Left colon (tissue), 2 donors: ENCODE results near the gene PGS1. TPM values are rescaled to one million over a fixed set of nuclear protein-coding genes. Genes with fewer than 3 reads are reported as not detected.

Source experiments
- total RNA-seq, 2 donors: library from RNA; stranded (reverse); fragmentation: NEBNext Ultra II Directional; extraction: Animal tissue kit (Norgen Biotek cat#: 25700); gene quantifications; one replicate each; pipeline ENCODE4 v1.2.1, GENCODE V29; 2021
- donor health status: DM: no; HTN: no; CAD: no.
- donor health status: DM: yes; HTN: yes; CAD: no.

PGS1 gene
- total RNA-seq, 2 donors from 2014 or later, result 37.6 to 44.5 TPM

Other genes with a start within 250 kb of the PGS1 start
- 100 to 1,000 TPM in 1 of 2 donors, 10 to 100 TPM in 1; 83.5 to 119 TPM for gene TMC6, start 249.9 kb upstream of the PGS1 start, total RNA-seq
- 1 to 10 TPM; 3.4 to 8.8 TPM for gene TMC8, start 247.9 kb upstream of the PGS1 start, total RNA-seq
- gene C17orf99, start 232.3 kb upstream of the PGS1 start, total RNA-seq, result not detected
- gene SYNGR2, start 210.1 kb upstream of the PGS1 start, total RNA-seq, result 100 to 1,000 TPM; 173 to 188 TPM
- 10 to 100 TPM; 14.8 to 24.9 TPM for gene TK1, start 191.6 kb upstream of the PGS1 start, total RNA-seq
- gene AFMID, start 191.3 kb upstream of the PGS1 start, total RNA-seq, result 10 to 100 TPM; 26.7 to 33.2 TPM
- gene BIRC5, start 164.4 kb upstream of the PGS1 start, total RNA-seq, result 10 to 100 TPM in 1 of 2 donors, 1 to 10 TPM in 1; 3.4 to 10.1 TPM
- gene TMEM235, start 147.0 kb upstream of the PGS1 start, total RNA-seq, result not detected
- gene SOCS3, start 18.6 kb upstream of the PGS1 start, total RNA-seq, result 10 to 100 TPM; 11.6 to 33.1 TPM
- gene DNAH17, start 198.7 kb downstream of the PGS1 start, total RNA-seq, result not detected